ENCODE measurements around the gene LRRC23. TPM values are rescaled to one million over a fixed set of nuclear protein-coding genes. Genes with fewer than 3 reads are reported as not detected.
A peak's percentile ranks its signal among the peaks of the same experiment; 100 is the strongest.

Gene LRRC23
- total and polyA plus RNA-seq, 2 donors (not counting 1 experiment from before 2014, with no cell fraction given) = 5.3 to 14.4 TPM

GRCh38 chr12:6938353-6939190 is 34.0 kb downstream of the LRRC23 start:
- H3K27me3 Mint-ChIP-seq = no peaks in the 10 kb centered on the region
- Histone ChIP-seq H3K9ac (ENCODE audit: low read length) (no peak overlapping the region), H3K4me2 (replicated peaks; ENCODE audit: low read depth, low read length, poor library complexity, severe bottlenecking) (peak overlapping the region; percentile 97), H3K79me2 (ENCODE audit: control insufficient read depth, insufficient read depth, low read length) (peaks cover 20% of the 10 kb centered on the region), H3K36me3 (replicated peaks in 1 of 2; ENCODE audit: control extremely low read depth in 1 of 2, control insufficient read depth in 1 of 2, extremely low read depth in 1 of 2, insufficient read depth in 2 of 2, low read length in 1 of 2) (peaks cover 0 to 18% of the 10 kb centered on the region in 2 experiments), H3K4me1 (ENCODE audit: control insufficient read depth in 2 of 2, insufficient read depth in 2 of 2, low read length in 2 of 2) (peaks cover 24 to 40% of the 10 kb centered on the region in 2 donors), H3K9me3 (ENCODE audit: control extremely low read depth in 1 of 3, control insufficient read depth in 2 of 3, insufficient read depth in 1 of 3, low read length in 2 of 3) (no peaks in the 10 kb centered on the region), H3K27me3 (replicated peaks in 1 of 4; ENCODE audit: control extremely low read depth in 1 of 4, control insufficient read depth in 3 of 4, insufficient read depth in 4 of 4, low read length in 3 of 4) (no peaks in the 10 kb centered on the region), H3K27ac (ENCODE audit: low read length in 2 of 2) (peak overlapping the region; percentile 88 to 91), H3K4me3 (ENCODE audit: control extremely low read depth in 1 of 5, extremely low read depth in 1 of 5, insufficient read depth in 1 of 5, low read depth in 2 of 5, low read length in 4 of 5) (peak overlapping the region in 2 of 5 experiments; percentile 7 to 38), H2AFZ (ENCODE audit: insufficient read depth, low read depth, low read length, poor library complexity, severe bottlenecking) (peak overlapping the region; percentile 63), H4K20me1 (ENCODE audit: control insufficient read depth, insufficient read depth, low read length, poor library complexity, severe bottlenecking) (no peaks in the 10 kb centered on the region)
- CTCF ChIA-PET = interaction anchor here (0.7 to 16.6 kb wide), 18 partner anchors 8 to 249 kb away, joined by 3 to 944 read pairs (median 8); partner anchors contain the start of genes ENO2, MLF2, PTPN6 and SPSB2
- DNase-seq (no peak), ATAC-seq (ENCODE audit: low read depth) (no peak)
- H3K27ac Mint-ChIP-seq = peak overlapping the region; percentile 97
- intact Hi-C loops (cut with micrococcal nuclease) = loop anchor here (1.0 to 5.0 kb wide), 4 partner anchors 14 to 86 kb away; partner anchors contain the start of genes CDCA3, EMG1, PHB2 and SPSB2
- H3K9me3 Mint-ChIP-seq (ENCODE audit: insufficient read depth) = no peaks in the 10 kb centered on the region
- WGBS (ENCODE audit: insufficient coverage) = 91% methylated on average over 32 of the region's 32 CpGs
- POLR2A ChIA-PET = interaction anchor here (0.6 to 18.5 kb wide), 12 partner anchors 9 to 186 kb away, joined by 3 to 662 read pairs (median 5); partner anchors contain the start of genes ATN1, LPCAT3, LRRC23 and MLF2
- peak overlapping the region; percentile 87 for H3K4me3 Mint-ChIP-seq
- TF ChIP-seq CTCF (IDR thresholded peaks at IDR 0.05) = peak; percentile 22
- TF ChIP-seq EZH2 (IDR thresholded peaks at IDR 0.05; ENCODE audit: borderline replicate concordance, insufficient read depth, low read depth, low read length, poor library complexity, severe bottlenecking) = no peak
- H3K4me1 Mint-ChIP-seq = peaks cover 39% of the 10 kb centered on the region

Measured in B cell (primary cell).